ENCODE results near the gene YEATS2.

The YEATS2 gene

DNA sequence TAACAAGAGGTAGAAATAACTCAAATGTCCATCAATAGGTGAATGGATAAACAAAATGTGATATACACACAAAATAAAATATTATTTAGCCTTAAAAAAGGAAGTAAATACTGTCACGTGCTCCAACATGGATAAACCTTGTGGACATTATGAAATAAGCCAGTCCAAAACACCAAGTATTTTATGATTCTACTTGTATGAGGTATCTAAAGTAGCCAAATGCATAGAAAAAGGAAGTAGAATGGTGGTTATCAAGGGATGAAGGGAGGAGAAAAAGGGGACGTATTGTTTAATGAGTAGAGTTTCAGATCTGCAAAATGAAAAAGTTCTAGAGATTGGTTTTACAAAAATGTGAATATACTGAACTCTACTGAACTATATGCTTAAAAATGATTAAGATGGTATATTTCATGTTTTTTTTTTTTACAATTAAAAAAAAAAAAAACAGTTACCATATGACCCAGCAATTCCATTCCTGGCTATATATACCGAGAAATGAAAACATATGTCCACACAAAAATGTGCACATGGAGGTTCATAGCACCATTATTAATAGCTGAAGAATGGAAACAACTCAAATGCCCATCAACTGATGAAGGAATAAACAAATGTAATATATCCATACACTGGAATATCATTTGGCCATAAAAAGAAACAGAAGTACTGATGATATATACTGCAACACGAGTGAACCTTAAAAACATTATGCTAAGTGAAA is 156.9 kb downstream of the YEATS2 start:
- Histone ChIP-seq H3K9ac (ENCODE audit: low read depth, low read length, poor library complexity, severe bottlenecking) (no peak overlapping the region), H3K9me3 (ENCODE audit: insufficient read depth, low read depth, low read length) (no peaks in the 10 kb centered on the region), H3K4me1 (ENCODE audit: insufficient read depth, low read length, poor library complexity, severe bottlenecking) (no peaks in the 10 kb centered on the region), H3K4me2 (ENCODE audit: low read depth, low read length, poor library complexity, severe bottlenecking) (no peak overlapping the region), H4K20me1 (ENCODE audit: insufficient read depth, low read length, poor library complexity, severe bottlenecking) (no peaks in the 10 kb centered on the region), H3K79me2 (ENCODE audit: insufficient read depth, low read length) (no peaks in the 10 kb centered on the region), H3K9me2 (replicated peaks; ENCODE audit: low read depth, low read length) (no peaks in the 10 kb centered on the region), H3K4me3 (ENCODE audit: low read length, poor library complexity, severe bottlenecking) (no peak overlapping the region), H3K36me3 (ENCODE audit: insufficient read depth, low read length) (peaks cover 44% of the 10 kb centered on the region; the same call in 1 of the 2 replicates), H3F3A (ENCODE audit: low read depth) (no peaks in the 10 kb centered on the region), H3K27me3 (ENCODE audit: insufficient read depth, low read length, poor library complexity, severe bottlenecking) (no peaks in the 10 kb centered on the region), H2AFZ (ENCODE audit: low read length) (no peak overlapping the region)
- TF ChIP-seq, protein P1, sequence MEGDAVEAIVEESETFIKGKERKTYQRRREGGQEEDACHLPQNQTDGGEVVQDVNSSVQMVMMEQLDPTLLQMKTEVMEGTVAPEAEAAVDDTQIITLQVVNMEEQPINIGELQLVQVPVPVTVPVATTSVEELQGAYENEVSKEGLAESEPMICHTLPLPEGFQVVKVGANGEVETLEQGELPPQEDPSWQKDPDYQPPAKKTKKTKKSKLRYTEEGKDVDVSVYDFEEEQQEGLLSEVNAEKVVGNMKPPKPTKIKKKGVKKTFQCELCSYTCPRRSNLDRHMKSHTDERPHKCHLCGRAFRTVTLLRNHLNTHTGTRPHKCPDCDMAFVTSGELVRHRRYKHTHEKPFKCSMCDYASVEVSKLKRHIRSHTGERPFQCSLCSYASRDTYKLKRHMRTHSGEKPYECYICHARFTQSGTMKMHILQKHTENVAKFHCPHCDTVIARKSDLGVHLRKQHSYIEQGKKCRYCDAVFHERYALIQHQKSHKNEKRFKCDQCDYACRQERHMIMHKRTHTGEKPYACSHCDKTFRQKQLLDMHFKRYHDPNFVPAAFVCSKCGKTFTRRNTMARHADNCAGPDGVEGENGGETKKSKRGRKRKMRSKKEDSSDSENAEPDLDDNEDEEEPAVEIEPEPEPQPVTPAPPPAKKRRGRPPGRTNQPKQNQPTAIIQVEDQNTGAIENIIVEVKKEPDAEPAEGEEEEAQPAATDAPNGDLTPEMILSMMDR (conservative IDR thresholded peaks at IDR 0.05; ENCODE audit: low read length): no peak
- TF ChIP-seq EZH2phosphoT487 (IDR thresholded peaks at IDR 0.05; ENCODE audit: borderline replicate concordance): no peak

DNA sequence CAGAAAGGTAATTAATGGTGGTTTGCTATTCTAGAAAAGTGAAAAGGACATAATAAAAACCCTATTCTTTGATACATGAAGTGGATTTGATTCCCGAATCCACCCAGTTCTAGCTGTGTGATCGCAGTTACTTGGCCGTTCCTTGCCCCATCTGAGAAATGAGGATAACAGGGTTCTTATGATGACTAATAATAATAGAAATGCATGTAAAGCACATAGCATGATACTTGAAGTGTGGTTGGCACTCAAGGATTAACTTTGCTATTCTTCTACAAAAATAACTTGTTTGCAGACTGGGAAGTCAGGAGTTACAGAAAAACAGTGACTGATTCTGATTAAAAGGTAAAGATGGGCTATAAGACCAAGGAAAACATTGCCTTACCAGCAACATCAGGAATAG is 160.3 kb downstream of the YEATS2 start:
- H3K9me3 ChIP-seq (ENCODE audit: insufficient read depth, low read depth, low read length): no peaks in the 10 kb centered on the region
- no peak overlapping the region for H2AFZ ChIP-seq (ENCODE audit: low read length)
- TF ChIP-seq EZH2phosphoT487 (IDR thresholded peaks at IDR 0.05; ENCODE audit: borderline replicate concordance): no peak
- TF ChIP-seq, protein P1 (conservative IDR thresholded peaks at IDR 0.05; ENCODE audit: low read length): no peak
- H3K79me2 ChIP-seq (ENCODE audit: insufficient read depth, low read length): no peaks in the 10 kb centered on the region
- H3K4me1 ChIP-seq (ENCODE audit: insufficient read depth, low read length, poor library complexity, severe bottlenecking): no peaks in the 10 kb centered on the region
- H3K4me3 ChIP-seq (ENCODE audit: low read length, poor library complexity, severe bottlenecking): no peak overlapping the region
- peaks cover 61% of the 10 kb centered on the region; the same call in 1 of the 2 replicates for H3K36me3 ChIP-seq (ENCODE audit: insufficient read depth, low read length)
- no peak overlapping the region for H3K4me2 ChIP-seq (ENCODE audit: low read depth, low read length, poor library complexity, severe bottlenecking)
- no peaks in the 10 kb centered on the region for H3K27me3 ChIP-seq (ENCODE audit: insufficient read depth, low read length, poor library complexity, severe bottlenecking)
- no peaks in the 10 kb centered on the region for H4K20me1 ChIP-seq (ENCODE audit: insufficient read depth, low read length, poor library complexity, severe bottlenecking)
- no peak overlapping the region for H3K9ac ChIP-seq (ENCODE audit: low read depth, low read length, poor library complexity, severe bottlenecking)
- H3F3A ChIP-seq (ENCODE audit: low read depth): no peaks in the 10 kb centered on the region
- H3K9me2 ChIP-seq (replicated peaks; ENCODE audit: low read depth, low read length): no peaks in the 10 kb centered on the region

Measured in Loucy (cell line).